ENCODE data around the gene IFRD2.
"Not testable (repeated sequence)": the region's sequence is repeated elsewhere in the genome, so short reads cannot be mapped to it uniquely, and the experiment has no call there.

IFRD2 gene

GRCh38 chr3:50279255-50280016 is 12.8 kb downstream of the IFRD2 start:
- no peak for DNase-seq

- no peak for DNase-seq
Observed at GRCh38 chr3:50278880-50279224, 13.4 kb downstream of the IFRD2 start, which contains the start of gene LSMEM2. TSS of gene LSMEM2 (plus strand) at chr3:50279087. CDS start at chr3:50279114, 27 bp downstream.

DNA sequence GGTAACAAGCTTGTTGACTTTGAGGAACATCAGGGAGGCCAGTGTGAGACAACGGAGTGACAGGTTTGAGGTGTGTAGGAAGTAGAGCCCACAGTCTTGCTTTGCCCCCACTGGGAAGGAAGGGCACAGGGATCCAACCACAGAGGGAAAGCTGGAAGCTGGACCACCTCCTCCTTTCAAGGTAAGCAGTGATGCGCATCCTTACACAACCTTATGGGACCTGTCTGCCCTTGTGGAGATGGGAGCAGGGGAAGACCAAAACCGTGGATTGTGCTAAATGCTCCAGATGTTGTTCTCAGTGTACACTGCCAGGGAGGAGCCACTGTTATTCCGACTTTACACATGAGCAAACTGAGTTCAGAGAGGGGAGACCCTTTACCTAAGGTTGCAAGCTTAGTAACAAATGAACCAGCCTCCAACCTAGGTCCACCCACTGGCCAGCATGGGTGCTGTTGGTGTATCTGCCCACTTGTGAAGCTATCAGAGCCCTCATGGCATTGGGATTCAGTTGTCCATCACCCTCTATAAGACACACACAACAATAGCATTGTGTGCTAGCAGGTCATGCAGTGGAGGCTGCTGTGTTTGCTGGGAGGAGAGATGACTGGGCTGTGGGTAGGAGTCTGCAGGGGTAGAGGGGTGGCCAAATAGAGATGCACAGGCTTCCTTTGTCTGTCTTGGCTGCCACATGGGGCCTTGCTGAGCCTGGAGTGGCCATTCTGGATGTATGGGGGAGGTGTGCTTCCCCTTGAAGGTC is 13.9 kb downstream of the IFRD2 start:
- DNase-seq: no peak

- DNase-seq: no peak
Observed at GRCh38 chr3:50276762-50277101, 15.5 kb downstream of the IFRD2 start.

DNA sequence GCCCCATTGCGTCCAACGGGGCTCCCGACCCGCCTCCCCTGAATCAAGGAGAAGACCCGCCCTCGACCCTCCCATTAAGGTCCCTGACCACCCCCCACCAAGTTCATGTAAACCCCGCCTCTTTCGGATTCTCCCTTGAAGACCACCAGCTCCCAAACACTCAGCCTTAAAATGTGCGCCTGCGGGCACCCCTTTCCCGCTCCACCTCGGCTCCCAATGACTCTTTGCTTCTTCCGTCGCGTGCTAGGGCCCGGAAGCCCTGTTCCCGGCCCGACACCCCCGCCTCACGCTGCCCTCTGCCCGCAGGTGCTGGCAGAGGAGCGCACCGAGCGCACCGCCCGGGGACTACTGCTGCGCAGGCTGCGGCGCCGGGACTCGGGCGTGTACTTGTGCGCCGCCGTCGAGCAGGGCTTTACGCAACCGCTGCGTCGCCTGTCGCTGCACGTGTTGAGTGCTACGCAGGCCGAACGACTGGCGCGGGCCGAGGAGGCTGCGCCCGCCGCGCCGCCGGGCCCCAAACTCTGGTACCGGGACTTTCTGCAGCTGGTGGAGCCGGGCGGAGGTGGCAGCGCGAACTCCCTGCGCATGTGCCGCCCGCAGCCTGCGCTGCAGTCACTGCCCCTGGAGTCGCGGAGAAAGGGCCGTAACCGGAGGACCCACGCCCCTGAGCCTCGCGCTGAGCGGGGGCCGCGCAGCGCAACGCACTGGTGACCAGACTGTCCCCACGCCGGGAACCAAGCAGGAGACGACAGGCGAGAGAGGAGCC is 16.1 kb downstream of the IFRD2 start:
- DNase-seq: no peak

DNA sequence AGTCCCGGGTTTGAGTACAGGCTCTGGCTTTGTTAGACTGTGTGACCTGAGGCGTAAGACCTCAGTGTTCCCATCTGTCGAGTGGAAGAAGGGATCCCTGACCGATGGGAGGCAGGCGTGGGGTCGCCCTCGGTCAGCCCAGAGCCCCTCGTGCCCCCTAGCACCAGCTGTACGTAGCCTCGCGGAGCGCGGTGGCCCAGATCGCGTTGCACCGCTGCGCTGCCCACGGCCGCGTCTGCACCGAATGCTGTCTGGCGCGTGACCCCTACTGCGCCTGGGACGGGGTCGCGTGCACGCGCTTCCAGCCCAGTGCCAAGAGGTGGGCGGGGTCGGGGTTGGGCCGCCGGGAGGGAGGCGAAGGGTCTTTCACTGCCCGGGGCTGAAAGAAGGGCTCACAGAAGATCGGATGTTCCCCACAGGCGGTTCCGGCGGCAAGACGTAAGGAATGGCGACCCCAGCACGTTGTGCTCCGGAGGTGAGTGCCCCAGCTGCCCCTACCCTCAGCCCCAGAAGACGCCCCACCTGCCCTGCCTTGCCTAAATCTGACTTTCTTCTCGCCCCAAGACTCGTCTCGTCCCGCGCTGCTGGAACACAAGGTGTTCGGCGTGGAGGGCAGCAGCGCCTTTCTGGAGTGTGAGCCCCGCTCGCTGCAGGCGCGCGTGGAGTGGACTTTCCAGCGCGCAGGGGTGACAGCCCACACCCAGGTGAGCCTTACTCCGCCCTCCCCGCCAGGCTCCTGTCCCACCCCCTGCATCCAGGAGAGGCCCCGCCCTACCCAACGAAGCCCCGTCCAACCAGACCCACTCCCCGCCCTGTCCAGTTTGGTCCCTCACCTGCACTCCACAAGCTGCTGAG is 16.9 kb downstream of the IFRD2 start:
- DNase-seq: no peak

- DNase-seq: no peak
Observed at GRCh38 chr3:50274371-50275104, 17.7 kb downstream of the IFRD2 start.

GRCh38 chr3:50273689-50274065 is 18.6 kb downstream of the IFRD2 start:
- DNase-seq: no peak

DNA sequence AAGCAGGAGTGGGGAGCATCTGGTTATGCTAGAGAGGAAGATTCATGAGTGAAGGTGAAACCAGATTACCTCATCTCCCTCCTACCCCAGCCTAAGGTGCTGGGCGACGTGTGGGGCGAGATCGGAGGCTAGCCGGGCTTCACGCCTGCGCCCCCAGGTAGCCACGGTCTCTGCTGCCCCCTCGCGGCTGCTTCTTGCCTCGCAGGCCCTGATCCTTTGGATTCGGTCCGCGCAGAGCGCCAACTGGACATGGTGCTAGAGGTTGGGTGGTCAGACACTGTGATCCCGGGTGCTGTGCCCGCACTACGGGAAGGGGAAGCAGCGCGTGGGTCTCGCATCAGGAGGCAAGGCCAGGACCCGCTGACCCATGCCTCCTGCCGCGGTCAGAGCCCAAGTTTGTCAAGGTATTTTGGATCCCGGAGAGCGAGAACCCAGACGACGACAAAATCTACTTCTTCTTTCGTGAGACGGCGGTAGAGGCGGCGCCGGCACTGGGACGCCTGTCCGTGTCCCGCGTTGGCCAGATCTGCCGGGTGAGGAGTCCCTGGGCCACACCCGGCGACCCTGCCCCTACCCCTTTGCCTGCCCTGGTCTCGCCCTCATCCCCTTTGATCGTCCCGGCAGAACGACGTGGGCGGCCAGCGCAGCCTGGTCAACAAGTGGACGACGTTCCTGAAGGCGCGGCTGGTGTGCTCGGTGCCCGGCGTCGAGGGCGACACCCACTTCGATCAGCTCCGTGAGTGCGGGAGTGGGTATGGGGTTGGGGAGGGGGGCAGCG is 19.1 kb downstream of the IFRD2 start:
- no peak for DNase-seq

DNA sequence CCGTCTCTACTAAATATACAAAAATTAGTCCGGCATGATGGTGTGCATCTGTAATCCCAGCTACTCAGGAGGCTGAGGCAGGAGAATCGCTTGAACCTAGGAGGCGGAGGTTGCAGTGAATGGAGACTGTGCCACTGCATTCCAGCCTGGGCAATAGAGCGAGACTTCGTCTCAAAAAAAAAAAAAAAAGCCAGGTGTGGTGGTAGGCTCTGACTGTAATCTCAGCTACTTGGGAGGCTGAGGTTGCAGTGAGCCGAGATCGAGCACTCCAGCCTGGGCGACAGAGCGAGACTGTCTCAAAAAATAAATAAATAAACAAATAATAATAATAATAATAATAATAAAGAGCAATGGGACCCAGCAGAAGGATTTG is 19.7 kb downstream of the IFRD2 start:
- not testable (repeated sequence) for DNase-seq

DNA sequence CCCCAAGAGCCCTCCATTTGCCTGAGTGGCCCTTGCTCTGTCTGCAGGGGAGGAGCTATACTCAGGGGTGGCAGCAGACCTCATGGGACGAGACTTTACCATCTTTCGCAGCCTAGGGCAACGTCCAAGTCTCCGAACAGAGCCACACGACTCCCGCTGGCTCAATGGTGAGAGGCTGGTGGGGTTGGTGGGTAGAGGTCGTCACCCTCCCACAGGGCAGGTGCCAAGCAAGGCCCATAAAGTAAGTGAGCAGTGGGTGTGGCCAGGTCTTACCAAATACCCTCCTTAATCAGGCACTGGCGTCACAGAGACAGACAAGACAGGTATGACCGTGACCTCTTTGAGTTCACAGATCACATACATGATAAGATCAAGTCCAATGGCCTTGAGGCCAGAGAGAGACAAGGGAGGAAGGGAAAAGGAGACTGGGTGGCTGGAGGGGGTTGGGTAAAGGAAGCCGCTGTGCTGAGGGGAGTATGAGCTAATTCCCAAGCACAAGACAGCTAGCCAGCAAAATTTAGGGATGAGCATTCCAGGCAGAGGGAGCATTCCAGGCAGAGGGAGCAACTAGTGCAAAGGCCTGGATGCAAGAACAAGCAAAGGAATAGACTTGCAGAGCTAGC is 20.8 kb downstream of the IFRD2 start:
- no peak for DNase-seq

GRCh38 chr3:50270422-50271224 is 21.6 kb downstream of the IFRD2 start:
- DNase-seq: no peak

DNA sequence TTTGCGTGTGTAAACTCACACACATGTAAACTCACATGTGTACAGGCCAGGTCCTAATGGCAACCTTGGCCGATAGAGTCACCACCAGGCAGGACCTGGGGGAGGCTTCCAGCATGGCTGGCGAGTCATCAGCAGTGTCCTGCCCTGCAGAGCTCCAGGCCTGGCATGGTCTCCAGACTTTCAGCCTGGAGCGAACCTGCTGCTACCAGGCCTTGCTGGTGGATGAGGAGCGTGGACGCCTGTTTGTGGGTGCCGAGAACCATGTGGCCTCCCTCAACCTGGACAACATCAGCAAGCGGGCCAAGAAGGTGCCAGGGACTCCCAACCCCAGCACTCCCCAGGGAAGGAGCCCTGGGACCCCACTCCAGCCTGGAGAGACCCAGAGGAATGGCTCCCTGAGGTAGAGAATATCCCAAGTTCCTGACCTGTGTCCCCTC is 22.2 kb downstream of the IFRD2 start:
- DNase-seq: no peak

DNA sequence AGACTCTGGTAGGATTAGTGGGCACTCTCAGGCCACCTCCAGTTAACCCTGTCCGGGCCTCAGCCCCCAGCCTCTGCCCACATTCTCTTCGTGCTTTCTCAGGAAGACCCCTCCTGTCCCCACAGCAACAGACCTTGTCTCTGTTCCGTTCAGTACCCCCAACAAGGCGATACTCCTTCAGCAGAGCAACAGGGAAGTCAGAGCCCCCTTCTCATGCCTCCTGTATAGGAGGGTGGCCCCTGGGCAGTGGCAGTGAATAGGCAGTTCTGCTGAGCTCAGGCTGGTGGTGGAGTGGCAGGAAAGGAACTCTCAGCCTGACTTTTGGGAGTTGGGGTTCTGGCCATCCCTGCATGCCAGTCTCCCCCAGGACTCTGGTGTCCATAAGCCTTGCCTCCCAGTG is 22.8 kb downstream of the IFRD2 start:
- DNase-seq: no peak

DNA sequence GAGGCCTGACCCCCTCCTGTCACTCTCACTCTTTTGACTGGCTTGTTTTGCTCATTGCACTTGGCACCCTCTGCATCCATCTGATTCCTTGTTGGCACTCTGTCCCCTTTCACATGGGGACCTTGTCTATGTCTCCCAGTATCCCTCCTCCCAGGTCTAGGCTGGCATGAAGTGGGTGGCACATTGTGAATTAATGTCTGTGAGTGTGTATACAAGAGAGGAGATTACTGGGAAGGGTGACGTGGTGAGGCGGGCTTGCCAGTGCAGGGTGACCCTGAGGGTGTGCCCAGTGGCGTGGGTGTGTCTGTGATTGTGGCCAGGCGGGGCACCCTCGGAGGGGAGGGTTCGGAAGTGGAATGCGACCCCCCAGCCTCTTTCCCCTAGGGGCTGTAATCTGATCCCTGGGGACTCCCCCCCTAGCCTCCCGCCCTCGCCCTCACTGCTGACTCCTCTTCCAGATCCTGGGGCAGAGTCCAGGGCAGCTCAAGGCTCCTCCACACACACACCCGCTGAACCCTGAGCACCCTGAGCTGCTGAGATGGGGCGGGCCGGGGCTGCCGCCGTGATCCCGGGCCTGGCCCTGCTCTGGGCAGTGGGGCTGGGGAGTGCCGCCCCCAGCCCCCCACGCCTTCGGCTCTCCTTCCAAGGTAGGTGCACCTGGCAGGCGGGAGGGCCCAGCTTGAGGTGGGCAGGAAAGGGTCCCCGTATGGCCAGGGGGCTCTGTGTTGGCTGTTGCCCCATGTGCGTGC is 23.4 kb downstream of the IFRD2 start, which contains the start of gene SEMA3B:
SEMA3B (plus strand) TSS at position 445 of the 749 bp plus-strand sequence; CDS start at position 539, 94 bp downstream.
- DNase-seq: no peak

GRCh38 chr3:50268276-50268675 is 24.0 kb downstream of the IFRD2 start:
- DNase-seq: no peak

DNA sequence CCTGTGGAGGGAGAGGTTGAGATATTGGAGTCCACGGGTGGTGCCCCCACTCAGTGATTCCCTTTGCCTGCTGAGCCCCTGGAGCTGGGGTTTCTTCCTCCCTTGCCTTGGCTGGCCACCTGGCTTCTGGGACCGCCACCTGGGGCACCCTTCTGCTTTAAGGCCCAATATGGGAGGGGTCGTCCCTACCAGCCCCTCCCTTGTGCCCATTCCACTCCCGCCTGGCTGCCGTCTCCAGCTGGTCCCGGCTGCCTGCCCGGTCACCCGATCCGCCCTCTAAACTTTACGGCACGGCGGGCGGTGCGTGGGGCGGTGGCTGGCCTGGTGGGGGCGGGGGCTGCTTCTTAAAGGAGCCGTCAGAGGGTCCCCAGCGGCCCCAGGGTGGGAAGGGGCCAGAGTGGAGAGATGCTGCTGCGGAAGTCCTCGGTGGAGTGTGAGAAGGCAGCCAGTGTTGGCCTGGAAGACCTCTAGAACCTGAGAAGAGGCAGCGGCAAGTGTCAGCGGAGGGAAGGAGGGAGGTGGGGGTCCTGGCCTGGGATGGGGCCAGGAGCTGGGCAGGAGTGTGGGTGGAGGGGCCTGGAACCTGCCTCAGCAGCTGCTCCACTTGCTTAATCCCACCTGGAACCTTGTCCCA is 24.8 kb downstream of the IFRD2 start:
- no peak for DNase-seq

DNA sequence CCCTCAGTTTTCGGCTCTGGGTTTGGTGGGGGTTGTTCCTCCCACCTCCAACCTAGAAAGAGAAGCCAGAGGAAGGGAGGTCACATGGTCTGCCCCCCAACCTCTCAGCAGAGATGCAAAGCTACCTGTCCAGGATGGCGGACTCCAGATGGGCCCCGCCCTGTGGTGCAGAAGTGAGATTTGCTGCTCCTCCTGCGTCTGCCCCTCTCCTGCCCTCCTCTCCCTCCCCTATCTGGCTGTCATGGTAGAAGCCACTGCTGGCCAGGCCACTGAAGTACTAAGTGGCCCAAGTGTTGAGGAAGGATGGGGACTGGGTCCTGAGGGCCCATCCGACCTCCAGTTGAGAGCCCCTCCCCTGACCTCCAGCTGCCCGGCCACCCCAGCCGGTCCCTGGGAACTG is 25.4 kb downstream of the IFRD2 start:
- no peak for DNase-seq

DNA sequence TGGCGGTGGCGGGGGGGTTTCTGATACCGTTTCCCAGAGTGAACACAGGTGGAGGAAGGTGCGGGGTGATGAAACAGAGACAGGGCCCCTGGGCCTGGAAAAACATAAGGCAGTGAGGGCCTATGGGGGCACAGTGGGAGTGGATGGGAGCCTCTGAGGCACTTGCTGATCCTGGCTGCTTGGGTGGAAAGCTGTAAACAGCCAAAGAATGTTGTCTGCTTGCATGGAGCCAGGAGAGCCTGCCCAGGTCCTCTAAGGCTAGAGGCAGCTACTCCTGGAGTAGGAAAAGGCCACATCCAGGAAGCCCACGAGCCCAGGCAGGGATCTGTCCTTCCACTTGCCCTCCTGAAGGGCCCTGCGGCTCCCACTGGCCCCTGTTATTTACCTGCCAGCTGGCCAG is 26.2 kb downstream of the IFRD2 start:
- DNase-seq: no peak

Measured in NCI-H524 treated with DMSO at 0.1 percent for 48 hours (cell line).